ENCODE data around the gene SAPCD2.
A peak's percentile ranks its signal among the peaks of the same experiment; 100 is the strongest.

SAPCD2 gene

DNA sequence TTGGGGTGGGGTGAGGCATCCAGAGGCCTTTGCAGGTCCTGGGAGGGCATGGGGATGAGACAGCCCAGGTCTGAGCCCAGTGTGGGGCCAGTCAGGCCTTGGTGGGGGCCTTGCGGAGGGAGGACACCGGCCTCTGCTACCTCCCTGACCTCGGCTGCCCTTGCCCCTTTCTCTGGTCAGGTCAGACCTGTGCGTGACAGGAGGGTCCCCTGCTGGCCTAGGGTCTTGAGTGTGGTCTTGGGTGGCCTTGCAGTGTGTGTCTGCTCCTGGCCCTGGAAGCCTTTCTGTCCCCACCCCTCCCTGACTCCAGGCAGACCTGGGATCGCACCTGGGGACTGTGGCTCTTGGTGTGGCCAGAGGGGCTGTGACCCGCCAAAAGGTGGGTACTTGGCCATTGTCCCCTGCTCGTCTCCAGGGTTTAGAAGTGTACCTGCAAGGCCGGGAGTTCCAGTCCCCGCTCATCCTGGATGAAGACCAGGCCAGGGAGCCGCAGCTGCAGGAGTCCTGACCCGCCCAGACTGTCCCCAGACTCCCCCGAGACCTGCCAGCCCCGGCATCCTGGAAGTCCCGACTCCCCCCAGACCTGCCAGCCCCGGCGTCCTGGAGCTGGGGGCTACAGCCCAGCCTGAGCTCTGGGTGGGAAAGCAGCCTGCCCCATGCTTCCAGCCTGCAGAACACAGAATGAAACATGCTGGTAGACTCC lies 12.0 kb upstream of the SAPCD2 start:
- no peak for DNase-seq (ENCODE audit: low read depth)

DNA sequence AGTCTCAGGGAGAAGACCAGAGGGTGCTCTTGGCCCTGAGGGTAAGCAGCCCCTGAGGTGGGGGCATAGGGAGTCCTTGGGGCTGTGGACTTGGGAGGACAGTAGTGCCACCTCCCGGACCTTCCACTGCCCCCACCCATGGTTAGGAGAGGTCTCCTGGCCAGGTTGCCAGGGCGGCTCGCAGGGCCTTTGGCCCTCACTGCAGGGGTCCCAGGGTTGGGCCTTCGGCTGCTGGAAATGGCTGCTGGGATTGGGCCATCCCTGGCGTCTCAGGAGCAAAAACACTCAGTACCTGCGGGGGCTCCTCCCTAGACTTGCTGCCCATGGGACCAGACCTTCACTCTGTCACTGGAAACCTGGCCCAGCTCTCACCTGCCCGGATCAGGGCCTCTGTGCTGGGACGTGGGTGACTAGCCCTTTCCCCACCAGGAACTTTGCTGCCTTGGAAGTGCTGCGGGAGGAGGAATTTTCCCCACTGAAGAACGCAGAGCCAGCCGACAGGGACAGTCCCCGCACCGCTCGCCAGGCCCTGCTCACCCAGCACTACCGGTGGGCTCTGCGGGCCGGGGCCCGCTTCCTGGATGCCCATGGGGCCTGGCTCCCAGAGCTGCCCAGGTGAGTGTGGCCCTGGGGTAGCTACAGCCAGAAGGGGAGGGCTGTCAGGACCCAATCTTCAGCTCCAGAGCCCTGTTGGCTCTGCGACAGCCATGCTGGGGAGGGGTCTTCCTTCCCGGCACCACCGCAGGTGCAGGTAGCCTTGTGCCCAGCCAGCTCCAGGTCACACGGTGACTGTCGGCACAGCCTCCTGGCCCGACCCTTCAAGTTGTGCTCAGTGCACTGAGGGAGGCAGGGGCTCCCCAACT lies 10.1 kb upstream of the SAPCD2 start:
- DNase-seq (ENCODE audit: low read depth): no peak

DNA sequence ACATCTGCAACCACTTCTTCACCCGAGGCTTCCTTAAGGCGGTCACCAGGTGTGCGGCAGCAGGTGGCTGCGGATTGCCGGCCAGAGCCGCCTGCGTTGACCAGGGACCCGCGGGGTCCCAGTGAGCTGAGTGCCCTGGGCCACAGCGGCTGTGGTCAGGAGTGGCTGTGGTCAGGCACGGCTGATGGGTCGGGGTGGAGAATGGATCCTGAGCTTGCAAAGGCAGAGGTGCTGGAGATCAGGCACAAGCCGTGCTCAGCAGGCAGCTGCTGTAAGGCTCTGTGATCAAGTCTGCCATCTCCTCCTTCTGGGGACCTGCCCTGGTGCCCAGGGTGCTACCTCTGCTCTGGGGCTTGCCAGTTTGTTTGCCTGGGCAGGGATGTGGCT lies 9.0 kb upstream of the SAPCD2 start:
- DNase-seq (ENCODE audit: low read depth): no peak

DNA sequence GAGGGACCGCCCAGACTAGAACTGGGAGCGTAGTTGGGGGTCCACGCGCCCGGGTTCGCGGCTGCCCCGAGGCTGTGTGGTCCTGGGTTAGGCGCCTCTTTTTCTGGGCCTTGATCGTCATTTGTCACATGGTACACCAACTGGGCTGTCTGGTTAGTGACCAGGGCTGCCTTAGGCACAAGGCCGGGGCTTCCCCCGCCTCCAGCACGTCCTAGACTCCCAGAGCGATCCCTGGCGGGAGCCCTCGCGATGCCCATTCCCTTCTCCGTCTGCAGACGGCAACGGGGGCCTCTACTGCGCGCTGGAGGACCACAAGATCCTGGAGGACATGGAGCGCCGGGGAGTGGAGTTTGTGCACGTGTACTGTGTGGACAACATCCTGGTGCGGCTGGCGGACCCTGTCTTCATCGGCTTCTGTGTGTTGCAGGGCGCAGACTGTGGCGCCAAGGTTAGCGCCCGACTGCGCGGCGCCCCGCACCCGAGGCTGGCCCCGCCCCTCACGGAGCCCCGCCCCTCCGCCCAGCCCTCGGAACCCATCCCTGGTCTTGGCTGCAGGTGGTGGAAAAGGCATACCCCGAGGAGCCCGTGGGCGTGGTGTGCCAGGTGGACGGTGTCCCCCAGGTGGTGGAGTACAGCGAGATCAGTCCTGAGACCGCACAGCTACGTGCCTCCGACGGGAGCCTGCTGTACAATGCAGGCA lies 8.5 kb upstream of the SAPCD2 start:
- no peak for DNase-seq (ENCODE audit: low read depth)

DNA sequence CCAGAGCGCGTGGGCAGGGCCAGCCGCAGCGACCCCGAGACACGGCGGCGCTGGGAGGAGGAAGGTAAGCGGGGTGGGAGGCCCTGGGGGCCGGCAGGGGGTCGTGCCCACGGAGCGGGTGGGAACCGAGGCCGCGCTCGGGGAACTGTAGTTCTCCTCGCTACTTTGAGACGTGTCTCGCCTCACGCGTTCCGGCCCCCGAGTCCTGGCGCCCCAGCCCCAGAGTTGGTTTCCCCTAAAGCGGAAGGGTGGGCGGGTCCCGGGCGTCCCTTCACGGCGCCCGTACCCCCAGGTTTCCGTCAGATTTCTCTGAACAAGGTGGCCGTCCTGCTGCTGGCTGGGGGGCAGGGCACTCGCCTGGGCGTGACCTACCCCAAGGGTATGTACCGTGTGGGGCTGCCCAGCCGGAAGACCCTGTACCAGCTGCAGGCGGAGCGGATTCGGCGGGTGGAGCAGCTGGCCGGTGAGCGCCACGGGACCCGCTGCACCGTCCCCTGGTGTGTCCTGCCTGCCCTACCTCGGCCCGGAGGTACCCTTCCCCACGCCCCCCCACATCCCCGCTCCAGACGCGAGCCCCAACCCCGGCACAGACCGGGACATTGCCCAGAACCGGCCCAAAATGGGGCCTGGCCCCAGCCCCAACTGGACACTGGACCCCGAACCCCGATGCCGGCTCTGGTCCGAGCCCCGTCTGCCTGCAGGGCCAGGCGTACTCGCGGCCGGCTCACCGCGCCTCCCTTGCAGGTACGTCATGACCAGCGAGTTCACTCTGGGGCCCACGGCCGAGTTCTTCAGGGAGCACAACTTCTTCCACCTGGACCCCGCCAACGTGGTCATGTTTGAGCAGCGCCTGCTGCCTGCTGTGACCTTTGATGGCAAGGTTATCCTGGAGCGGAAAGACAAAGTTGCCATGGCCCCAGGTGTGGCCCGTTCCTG lies 7.7 kb upstream of the SAPCD2 start:
- peak; percentile 38 for DNase-seq (ENCODE audit: low read depth)

DNA sequence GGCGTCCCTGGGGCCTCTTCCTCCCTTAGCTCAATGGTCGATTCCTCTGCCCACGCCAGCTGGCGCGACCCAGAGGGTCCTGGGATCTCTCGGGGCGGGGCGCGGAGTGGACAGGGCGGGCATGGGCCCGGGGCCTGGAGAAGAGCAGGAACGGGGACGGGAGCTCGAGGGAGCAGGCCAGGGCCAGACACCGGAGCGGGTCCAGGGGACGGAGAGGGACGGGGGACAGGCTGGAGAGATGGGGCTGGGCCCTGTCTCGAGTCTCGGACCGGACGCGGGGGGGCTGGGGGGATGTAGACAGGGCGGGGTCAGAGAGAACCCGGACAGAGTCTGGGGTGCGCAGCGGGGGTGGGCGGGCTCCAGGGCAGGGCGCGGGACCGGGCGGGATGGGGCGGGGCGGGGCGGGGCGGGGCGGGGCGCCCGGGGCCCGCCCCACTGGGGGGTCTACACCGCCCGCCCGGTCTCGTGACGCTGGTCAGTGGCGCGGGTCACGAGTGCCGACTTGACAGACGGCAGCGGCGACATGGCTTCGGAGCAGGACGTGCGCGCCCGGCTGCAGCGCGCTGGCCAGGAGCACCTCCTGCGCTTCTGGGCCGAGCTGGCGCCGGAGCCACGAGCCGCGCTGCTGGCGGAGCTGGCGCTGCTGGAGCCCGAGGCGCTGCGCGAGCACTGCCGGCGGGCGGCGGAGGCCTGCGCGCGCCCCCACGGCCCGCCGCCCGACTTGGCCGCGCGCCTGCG lies 6.8 kb upstream of the SAPCD2 start, which contains the start of gene UAP1L1:
Gene UAP1L1, plus strand, starts transcription at position 508 of the 738 bp plus-strand sequence. Its CDS starts 16 bp downstream, at position 524.
- peak; percentile 30 for DNase-seq (ENCODE audit: low read depth)

DNA sequence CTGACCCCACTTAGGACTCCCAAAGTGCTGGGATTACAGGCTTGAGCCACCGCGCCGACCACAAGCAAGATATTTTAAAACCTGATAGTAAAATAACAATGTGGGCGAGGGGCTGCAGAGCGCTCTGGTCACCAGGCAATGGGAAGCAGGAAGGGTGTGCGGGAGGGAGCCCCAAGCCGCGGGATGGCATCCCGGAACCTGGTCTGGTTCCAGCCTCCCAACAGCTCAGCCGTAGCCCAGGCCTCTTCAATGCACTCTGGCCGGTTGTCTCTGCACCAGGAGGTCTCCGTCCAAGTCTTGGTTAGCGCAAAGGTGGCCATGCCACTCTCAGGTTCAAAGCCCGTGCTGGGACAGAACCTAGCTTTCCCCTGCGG lies 6.3 kb upstream of the SAPCD2 start:
- DNase-seq (ENCODE audit: low read depth): no peak

DNA sequence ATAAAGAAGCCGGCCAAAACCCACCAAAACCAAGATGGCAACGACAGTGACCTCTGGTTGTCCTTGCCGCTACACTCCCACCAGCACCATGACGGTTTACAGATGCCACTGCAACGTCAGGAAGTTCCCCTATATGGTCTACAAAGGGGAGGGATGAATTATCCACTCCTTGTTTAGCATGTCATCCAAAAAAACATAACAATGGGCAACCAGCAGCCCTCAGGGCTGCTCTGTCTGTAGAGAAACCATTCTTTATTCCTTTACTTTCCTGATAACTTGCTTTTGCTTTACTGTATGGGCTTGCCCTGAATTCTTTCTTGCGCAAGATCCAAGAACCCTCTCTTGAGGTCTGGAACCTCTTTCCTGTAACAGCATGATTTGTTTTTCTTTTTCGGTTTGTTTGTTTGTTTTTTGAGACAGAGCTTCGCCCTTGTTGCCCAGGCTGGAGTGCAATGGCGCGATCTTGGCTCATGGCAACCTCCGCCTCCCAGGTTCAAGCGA lies 5.0 kb upstream of the SAPCD2 start:
- no peak for DNase-seq (ENCODE audit: low read depth)

DNA sequence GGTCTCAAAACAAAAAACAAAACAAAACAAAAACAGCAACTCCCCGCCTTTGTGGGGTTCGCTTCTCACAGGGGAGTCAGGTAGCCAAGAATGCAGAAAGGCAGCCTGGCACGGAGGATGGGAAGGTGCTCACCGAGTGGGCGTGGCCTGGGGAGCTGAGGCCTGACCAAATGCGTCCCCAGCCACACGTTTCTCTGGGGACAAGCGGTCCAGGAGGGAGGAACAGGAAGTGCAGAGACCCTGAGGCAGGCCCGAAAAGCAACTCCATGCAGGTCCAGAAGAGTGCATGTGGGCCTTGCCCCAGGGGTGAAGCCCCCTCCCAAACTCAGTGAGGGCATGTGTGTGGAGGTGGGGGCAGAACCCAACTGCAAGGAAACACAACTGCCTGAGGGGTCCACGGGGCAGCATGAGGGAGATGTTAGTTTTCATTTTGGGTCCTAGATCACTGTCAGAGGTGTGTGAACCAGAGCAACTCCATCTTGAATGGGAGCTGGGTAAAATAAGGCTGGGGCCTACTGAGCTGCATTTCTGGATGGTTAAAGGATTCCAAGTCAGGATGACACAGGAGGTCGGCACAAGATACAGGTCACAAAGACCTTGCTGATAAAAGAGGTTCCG lies 4.4 kb upstream of the SAPCD2 start:
- no peak for DNase-seq (ENCODE audit: low read depth)

DNA sequence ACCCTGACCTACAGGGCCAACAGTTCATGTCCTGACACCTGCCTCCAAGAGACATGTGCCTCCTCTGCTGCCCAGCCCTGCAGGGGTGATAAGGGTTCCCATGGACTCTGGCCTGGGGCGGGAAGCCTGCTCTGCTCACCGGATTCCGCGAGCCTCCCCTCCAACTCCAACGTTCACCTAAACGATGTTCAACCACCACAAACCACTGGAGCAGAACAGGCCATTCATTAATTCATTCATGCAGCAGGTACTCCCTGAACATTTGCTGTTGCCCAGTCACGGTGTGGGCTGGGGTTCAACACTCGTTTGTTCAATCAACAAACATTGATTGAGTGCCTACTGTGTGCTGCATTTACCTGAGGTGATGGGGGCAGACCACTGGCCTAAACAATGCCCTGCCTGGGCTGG lies 3.6 kb upstream of the SAPCD2 start:
- DNase-seq (ENCODE audit: low read depth): no peak

DNA sequence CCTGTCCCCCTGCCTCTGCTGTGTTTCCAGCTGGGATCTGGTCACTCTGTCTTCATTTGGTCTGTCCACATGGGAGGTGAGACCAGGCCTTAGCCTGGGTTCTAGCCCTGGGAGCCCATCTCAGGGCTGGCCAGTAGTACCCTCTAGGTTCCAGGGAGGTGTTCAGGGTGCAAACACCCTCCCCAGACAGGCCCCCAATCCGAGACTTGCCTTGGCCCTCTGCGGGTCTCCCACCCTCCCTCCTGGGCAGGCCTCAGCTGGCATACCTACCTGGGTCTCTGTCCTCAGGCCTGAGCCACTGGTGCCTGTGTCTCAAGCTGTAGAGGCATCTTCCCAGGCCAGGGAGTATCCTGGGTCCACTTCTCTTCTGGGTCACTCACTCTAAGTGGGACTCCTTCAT lies 925 bp upstream of the SAPCD2 start:
- no peak for DNase-seq (ENCODE audit: low read depth)

DNA sequence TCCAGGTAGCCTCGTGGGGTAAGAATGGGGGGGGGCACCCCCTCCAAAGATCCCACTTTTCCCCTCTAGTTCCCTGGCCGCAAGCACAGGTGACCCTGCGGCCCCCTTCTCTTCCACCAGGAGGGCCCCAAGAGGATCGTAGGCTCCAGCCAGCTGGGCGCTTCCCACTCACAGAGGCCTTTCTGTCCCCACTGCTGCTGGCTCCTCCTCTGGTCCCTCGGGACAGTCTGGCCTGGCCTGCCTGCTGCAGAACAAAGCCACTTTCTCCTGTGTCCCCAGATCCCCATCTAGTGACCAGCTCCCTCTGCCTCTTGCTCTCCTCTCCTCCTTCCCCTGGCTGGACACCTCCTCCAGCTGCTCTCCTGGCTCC lies 534 bp upstream of the SAPCD2 start:
- DNase-seq (ENCODE audit: low read depth): no peak

DNA sequence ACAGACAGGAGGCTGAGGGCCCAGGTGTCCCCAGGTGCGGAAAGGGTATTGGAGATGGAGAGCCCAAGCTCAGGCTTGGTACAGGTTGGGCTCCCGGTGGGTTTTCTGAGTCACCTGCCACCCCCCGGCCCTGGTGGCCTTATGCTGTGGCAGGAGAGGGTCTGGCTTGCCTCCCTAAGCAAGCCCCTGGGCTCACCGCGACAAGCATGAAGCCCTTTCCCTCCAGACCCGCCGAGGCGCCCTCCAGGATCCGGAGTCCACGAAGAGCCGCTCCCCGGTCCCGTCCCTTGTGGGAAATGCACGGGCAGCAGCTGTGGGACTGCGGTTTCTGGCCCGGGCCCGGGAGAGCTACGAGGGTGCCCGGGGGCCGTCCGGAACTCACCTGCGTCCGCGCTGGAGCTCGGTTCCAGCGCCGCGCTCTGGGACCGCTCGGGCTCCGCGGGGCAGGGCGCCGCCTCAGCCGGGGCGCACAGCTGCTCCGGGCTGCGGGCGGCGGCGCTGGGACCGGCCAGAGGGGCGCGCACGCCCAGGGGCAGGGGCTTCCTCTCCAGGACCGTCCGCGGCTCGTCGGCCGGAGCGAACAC lies 757 bp downstream of the SAPCD2 start:
- DNase-seq (ENCODE audit: low read depth): no peak

DNA sequence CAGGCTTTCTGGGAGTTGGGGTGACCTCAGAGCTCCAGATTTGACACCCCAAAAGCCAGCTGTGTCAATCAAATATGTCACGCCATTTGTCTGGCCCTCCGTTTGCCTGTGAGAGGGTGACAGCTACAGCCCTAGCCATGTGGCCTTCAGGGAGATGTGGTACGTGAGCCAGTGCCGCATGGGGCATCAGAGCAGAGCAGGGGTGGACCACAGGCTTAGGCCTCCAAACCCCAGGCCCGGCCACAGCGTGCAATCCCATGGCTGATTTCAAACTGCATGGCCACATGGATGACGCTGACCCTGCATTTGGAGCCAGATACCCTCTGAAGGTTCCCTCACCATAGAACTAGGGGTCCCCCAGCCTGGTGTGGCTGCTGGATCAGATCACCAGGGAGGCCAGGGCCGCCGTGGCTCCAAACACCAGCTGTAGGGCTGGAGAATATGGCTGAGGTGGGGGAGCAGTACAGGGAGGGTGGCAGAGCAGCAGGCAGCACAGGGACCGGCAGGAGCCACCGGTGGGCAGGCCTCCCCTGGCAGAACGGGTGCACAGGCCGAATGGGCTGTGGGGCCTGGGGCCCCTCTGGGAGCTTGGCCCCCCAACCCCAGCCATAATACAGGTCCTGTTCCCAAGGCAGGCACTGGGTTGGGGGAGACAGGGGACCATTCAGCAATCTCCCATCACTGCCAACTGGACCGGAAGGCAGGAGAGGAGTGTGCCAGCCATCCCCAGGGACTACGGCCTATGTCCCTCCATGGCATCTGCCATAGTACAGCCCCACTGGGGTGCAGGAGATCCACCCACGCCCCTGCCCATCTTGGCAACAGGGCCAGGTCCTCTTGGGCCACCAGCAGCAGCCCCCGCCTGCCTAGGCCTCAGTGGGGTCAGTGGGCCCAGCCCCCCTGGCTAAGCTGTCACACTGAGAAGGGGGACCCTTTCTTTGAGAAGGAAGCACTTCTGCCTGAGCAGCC lies 1.5 kb downstream of the SAPCD2 start:
- DNase-seq (ENCODE audit: low read depth): no peak

DNA sequence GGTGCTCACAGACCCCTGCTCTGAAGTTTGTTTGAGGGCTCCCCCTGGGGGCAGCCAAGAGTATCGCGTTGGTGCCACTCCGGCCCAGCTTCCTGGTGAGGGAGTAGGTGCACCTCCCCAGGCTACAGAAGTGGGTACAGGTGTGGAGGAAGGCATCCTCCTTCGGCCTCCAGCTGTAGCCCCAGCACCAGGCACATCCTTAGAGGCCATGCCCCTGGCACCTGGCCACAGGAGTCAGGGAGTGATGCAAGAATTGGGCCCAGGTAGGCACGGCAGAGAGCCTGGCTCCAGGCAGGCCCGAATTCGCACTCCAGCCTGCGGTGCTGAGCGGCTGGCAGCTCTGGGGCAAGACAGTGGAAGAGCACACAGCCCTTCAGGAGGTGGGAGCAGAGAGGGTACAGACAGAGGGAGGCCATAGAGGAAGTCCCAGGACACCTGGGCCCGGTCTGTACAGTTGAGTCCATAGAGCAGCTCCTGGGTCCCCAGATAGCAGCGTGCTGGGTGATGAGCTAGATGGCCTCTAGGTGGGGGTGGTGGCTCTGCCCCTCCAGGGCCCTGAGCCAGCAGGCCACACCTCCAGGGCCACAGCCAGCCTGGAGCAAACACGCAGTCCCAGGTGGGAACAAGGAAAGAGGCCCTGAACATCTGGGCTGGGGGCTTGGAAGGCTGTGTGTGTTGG lies 2.4 kb downstream of the SAPCD2 start:
- peak; percentile 75 for DNase-seq (ENCODE audit: low read depth)

DNA sequence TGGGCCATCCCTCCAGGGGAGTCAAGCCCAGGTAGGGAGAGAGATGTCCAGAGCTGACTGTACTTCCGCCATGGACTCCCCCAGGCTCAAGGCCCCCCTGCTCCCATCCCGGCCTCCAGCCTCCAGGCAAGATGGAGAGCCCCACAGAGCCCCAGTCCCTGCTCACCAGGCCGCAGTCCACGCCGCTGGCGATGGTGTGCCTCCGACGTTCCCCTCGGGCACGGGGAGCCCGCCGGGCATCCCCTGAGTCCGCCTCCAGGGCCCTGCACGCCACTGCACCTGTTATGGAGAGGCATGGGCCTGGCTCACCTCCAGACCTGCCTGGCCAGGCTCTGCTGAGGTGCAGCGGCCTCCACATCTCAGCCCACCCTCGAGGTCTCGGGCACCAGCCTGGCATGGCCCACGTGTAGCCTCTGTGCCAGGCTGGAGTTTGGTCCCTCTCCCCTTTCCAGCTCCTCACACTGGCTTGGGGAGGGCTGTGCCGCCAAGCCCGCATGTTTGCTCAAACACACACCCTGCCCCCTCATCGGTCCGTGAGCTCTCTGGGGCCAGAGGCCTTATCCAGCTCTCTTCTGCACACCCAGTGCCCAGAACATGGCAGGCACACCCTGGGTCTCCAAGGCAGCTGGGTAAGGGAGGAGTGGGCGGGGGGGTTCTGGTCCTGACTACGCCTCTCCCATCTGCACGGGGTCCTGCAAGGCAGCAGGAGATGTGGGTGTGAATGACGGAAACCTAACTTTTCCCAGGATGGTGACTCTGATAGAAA lies 4.1 kb downstream of the SAPCD2 start:
- DNase-seq (ENCODE audit: low read depth): no peak

DNA sequence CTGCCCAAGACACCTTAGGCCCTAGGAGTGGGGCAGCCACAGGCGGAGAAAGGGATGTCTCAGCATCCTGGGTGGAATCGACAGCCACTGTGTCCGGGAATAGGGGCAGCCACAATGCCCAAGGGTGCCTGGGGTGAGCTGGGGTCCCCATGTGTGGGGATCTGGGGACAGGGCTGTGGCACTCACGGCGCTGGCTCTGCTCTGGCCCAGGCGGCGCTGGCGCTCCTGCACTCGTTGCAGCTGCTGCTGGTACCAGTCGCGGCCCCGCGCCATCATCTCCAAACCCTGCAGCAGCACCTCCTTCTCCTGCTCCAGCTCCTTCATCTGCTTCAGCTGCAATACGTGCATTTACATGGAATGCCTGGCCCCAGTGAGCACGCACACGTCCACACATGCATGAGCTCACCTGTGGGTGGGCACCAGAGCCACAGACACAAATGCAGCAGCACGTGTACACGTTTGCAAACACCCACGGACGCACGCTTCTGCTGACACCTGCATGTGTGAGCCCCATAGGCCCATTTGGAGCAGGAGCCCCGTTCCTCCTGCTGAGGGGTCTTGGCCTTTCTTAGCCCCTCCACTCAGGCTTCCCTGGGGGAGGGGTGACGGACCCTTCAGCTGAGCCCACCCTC lies 4.9 kb downstream of the SAPCD2 start:
- no peak for DNase-seq (ENCODE audit: low read depth)

Data from stimulated activated CD8-positive, alpha-beta memory T cell treated with anti-CD3 and anti-CD28 coated beads, Interleukin-4, amount 100 ng/mL, for 24 hours (primary cell).